GM23338 (cell line): ENCODE data around the gene APOL6. TPM values are rescaled to one million over a fixed set of nuclear protein-coding genes. Genes with fewer than 3 reads are reported as not detected.

ENCODE experiments used
- ATAC-seq: fragments of 200-7000 bp; cut with Tn5 transposase; 3 replicates; pipeline ENCODE4 v1.9.1; 2020
- DNase-seq: peaks from one replicate; pipeline ENCODE4 v3.0.0-alpha.2; 2015; ENCODE audit warnings: low spot score
- H2AFZ ChIP-seq: fragments of 200-600 bp; sonication (generic); 2 replicates; pipeline ENCODE4 v1.8.0; 2016; ENCODE audit warnings: antibody characterized with exemption, mild to moderate bottlenecking, moderate library complexity
- H3F3A ChIP-seq: fragments of 200-600 bp; sonication (generic); replicated peaks from 2 replicates; pipeline ENCODE4 v1.8.0; 2017; ENCODE audit warnings: antibody characterized with exemption, mixed run types, low read depth
- H3K27ac ChIP-seq: fragments of 200-600 bp; sonication (generic); 2 replicates; pipeline ENCODE4 v1.6.1; 2016; ENCODE audit warnings: low read depth
- H3K27me3 ChIP-seq: fragments of 200-600 bp; sonication (generic); 2 replicates; pipeline ENCODE4 v1.8.0; 2016; ENCODE audit warnings: mild to moderate bottlenecking, mixed run types, moderate library complexity; ENCODE audit not compliant: insufficient read depth
- H3K36me3 ChIP-seq: fragments of 200-600 bp; sonication (generic); 2 replicates; pipeline ENCODE4 v1.8.0; 2016; ENCODE audit warnings: mild to moderate bottlenecking; ENCODE audit not compliant: insufficient read depth
- H3K4me1 ChIP-seq: fragments of 200-600 bp; sonication (generic); 2 replicates; pipeline ENCODE4 v1.8.0; 2016; ENCODE audit warnings: mild to moderate bottlenecking, moderate library complexity; ENCODE audit not compliant: insufficient read depth
- H3K4me2 ChIP-seq: fragments of 200-600 bp; sonication (generic); 2 replicates; pipeline ENCODE4 v1.7.1; 2017; ENCODE audit warnings: mixed run types
- H3K4me3 ChIP-seq: fragments of 200-600 bp; sonication (generic); 2 replicates; pipeline ENCODE4 v1.6.1; 2016; ENCODE audit warnings: mixed run types
- H3K79me2 ChIP-seq: fragments of 200-600 bp; sonication (generic); replicated peaks from 2 replicates; pipeline ENCODE4 v1.8.0; 2017; ENCODE audit warnings: mild to moderate bottlenecking; ENCODE audit not compliant: insufficient read depth
- H3K9me2 ChIP-seq: fragments of 200-600 bp; sonication (generic); 2 replicates; pipeline ENCODE4 v1.8.0; 2017; ENCODE audit not compliant: insufficient read depth
- H4K20me1 ChIP-seq: fragments of 200-600 bp; sonication (generic); replicated peaks from 2 replicates; pipeline ENCODE4 v1.8.0; 2017; ENCODE audit warnings: mild to moderate bottlenecking; ENCODE audit not compliant: insufficient read depth
- H3K27ac Mint-ChIP-seq: 2 replicates; pipeline ENCODE4 v1.8.0; 2020; ENCODE audit warnings: inconsistent platforms, mild to moderate bottlenecking, moderate library complexity, mixed read lengths
- H3K27me3 Mint-ChIP-seq: 3 replicates; pipeline ENCODE4 v1.8.0; 2022; ENCODE audit warnings: low read depth, mild to moderate bottlenecking, moderate library complexity, mixed read lengths, inconsistent platforms; ENCODE audit not compliant: insufficient read depth, poor library complexity
- H3K36me3 Mint-ChIP-seq: 3 replicates; pipeline ENCODE4 v1.8.0; 2021; ENCODE audit warnings: low read depth, mild to moderate bottlenecking, inconsistent platforms, moderate library complexity, mixed read lengths
- H3K4me1 Mint-ChIP-seq: 3 replicates; pipeline ENCODE4 v1.8.0; 2020; ENCODE audit warnings: mild to moderate bottlenecking, inconsistent platforms, mixed read lengths
- H3K4me3 Mint-ChIP-seq: 3 replicates; pipeline ENCODE4 v1.8.0; 2021; ENCODE audit warnings: moderate library complexity, mild to moderate bottlenecking, inconsistent platforms, mixed read lengths
- H3K9me3 Mint-ChIP-seq: 3 replicates; pipeline ENCODE4 v1.8.0; 2020; ENCODE audit warnings: moderate library complexity, mild to moderate bottlenecking, inconsistent platforms, mixed read lengths
- EZH2 ChIP-seq: fragments of 200-600 bp; sonication (generic); IDR thresholded peaks from one replicate; pipeline ENCODE4 v1.8.0; 2017; ENCODE audit warnings: antibody characterized with exemption, mild to moderate bottlenecking, low read depth; ENCODE audit not compliant: unreplicated experiment
- EZH2phosphoT487 ChIP-seq: fragments of 200-600 bp; sonication (generic); IDR thresholded peaks from one replicate; pipeline ENCODE4 v1.8.1; 2018; ENCODE audit warnings: antibody characterized with exemption; ENCODE audit not compliant: unreplicated experiment
- NANOG ChIP-seq: IDR thresholded peaks from 2 replicates; pipeline ENCODE4 v1.6.1; 2016; ENCODE audit warnings: antibody characterized with exemption, borderline replicate concordance
- POLR2AphosphoS5 ChIP-seq: IDR thresholded peaks from 2 replicates; pipeline ENCODE4 v1.6.1; 2016; ENCODE audit warnings: antibody characterized with exemption, low read depth
- REST ChIP-seq: IDR thresholded peaks from one replicate; pipeline ENCODE4 v1.6.1; 2018; ENCODE audit warnings: antibody characterized with exemption; ENCODE audit not compliant: unreplicated experiment
- STAT1 ChIP-seq: IDR thresholded peaks from one replicate; pipeline ENCODE4 v1.6.1; 2016; ENCODE audit warnings: antibody characterized with exemption; ENCODE audit not compliant: unreplicated experiment
- ZNF114 ChIP-seq: fragments of 250-450 bp; sonication (Bioruptor Pico); IDR thresholded peaks from 2 replicates; pipeline ENCODE4 v1.5.0; 2020; ENCODE audit warnings: mild to moderate bottlenecking, moderate library complexity
- ZNF331 ChIP-seq: fragments of 250-450 bp; sonication (Bioruptor Pico); IDR thresholded peaks from 2 replicates; pipeline ENCODE4 v1.5.0; 2020; ENCODE audit warnings: low read depth, mild to moderate bottlenecking, moderate library complexity
- polyA plus RNA-seq: library from polyadenylated mRNA; unstranded; fragments of >200 nt; fragmentation: Nextera tagmentation; extraction: Ambion mirVana; gene quantifications from 2 replicates; pipeline ENCODE4 v1.2.1, GENCODE V29; 2016
- total RNA-seq: library from RNA; depleted of rRNA; stranded (reverse); fragments of >200 nt; shearing (Covaris generic); gene quantifications from 2 replicates; pipeline ENCODE4 v1.2.3, GENCODE V29; 2014
- TF ChIP-seq, protein P1 (sequence below): fragments of 250-450 bp; sonication (Bioruptor Pico); IDR thresholded peaks from 2 replicates; pipeline ENCODE4 v1.5.0; 2020; ENCODE audit warnings: mild to moderate bottlenecking, moderate library complexity

APOL6 gene
- total and polyA plus RNA-seq, 2 experiments from 2014 or later = 0.10 to 0.14 TPM

- H3K79me2 ChIP-seq = no peaks in the 10 kb centered on the region
- H3K4me1 ChIP-seq = peaks cover 27% of the 10 kb centered on the region
- Mint-ChIP-seq H3K27ac (no peak overlapping the region), H3K4me1 (peaks cover 18% of the 10 kb centered on the region), H3K27me3 (peaks cover 4% of the 10 kb centered on the region), H3K4me3 (no peak overlapping the region), H3K36me3 (peaks cover 18% of the 10 kb centered on the region), H3K9me3 (peaks cover 25% of the 10 kb centered on the region)
- H3K4me2 ChIP-seq = no peak overlapping the region
- H2AFZ ChIP-seq = no peak overlapping the region
- H3K9me2 ChIP-seq = 0 out of 2 replicates have a peak, but pooled peaks cover 10% of the 10 kb centered on the region
- no peaks in the 10 kb centered on the region for H4K20me1 ChIP-seq
- no peak for TF ChIP-seq POLR2AphosphoS5
- no peak for TF ChIP-seq EZH2phosphoT487
- TF ChIP-seq ZNF331 (CRISPR knock-in tag) = no peak
- no peak for TF ChIP-seq ZNF114
- TF ChIP-seq EZH2 = no peak
- H3F3A ChIP-seq = no peaks in the 10 kb centered on the region
- no peak for DNase-seq
- H3K27me3 ChIP-seq = no peaks in the 10 kb centered on the region
- no peak for ATAC-seq
- no peak overlapping the region for H3K4me3 ChIP-seq
- H3K36me3 ChIP-seq = no peaks in the 10 kb centered on the region
- H3K27ac ChIP-seq = no peak overlapping the region
Measured at GRCh38 chr22:35657571-35658312, 9.5 kb downstream of the APOL6 start.

GRCh38 chr22:35660291-35661127, 12.3 kb downstream of the APOL6 start:
- Histone ChIP-seq H3K4me2 (peak overlapping the region; percentile 37; the same call in 1 of the 2 replicates), H3K79me2 (no peaks in the 10 kb centered on the region), H3K4me1 (peaks cover 40% of the 10 kb centered on the region), H3F3A (no peaks in the 10 kb centered on the region), H3K4me3 (no peak overlapping the region), H3K27me3 (no peaks in the 10 kb centered on the region), H3K27ac (no peak overlapping the region), H3K36me3 (peaks cover 5% of the 10 kb centered on the region; the same call in 1 of the 2 replicates), H3K9me2 (0 out of 2 replicates have a peak, but pooled peaks cover 10% of the 10 kb centered on the region), H2AFZ (no peak overlapping the region), H4K20me1 (no peaks in the 10 kb centered on the region)
- Mint-ChIP-seq H3K4me1 (peaks cover 26% of the 10 kb centered on the region), H3K27me3 (peaks cover 6% of the 10 kb centered on the region), H3K9me3 (peaks cover 43% of the 10 kb centered on the region), H3K36me3 (peaks cover 28% of the 10 kb centered on the region), H3K27ac (no peak overlapping the region), H3K4me3 (no peak overlapping the region)
- ATAC-seq (no peak), DNase-seq (no peak)
- no peak for TF ChIP-seq ZNF331 (CRISPR knock-in tag)
- no peak for TF ChIP-seq NANOG
- TF ChIP-seq REST = no peak
- no peak for TF ChIP-seq ZNF114
- TF ChIP-seq, protein P1, sequence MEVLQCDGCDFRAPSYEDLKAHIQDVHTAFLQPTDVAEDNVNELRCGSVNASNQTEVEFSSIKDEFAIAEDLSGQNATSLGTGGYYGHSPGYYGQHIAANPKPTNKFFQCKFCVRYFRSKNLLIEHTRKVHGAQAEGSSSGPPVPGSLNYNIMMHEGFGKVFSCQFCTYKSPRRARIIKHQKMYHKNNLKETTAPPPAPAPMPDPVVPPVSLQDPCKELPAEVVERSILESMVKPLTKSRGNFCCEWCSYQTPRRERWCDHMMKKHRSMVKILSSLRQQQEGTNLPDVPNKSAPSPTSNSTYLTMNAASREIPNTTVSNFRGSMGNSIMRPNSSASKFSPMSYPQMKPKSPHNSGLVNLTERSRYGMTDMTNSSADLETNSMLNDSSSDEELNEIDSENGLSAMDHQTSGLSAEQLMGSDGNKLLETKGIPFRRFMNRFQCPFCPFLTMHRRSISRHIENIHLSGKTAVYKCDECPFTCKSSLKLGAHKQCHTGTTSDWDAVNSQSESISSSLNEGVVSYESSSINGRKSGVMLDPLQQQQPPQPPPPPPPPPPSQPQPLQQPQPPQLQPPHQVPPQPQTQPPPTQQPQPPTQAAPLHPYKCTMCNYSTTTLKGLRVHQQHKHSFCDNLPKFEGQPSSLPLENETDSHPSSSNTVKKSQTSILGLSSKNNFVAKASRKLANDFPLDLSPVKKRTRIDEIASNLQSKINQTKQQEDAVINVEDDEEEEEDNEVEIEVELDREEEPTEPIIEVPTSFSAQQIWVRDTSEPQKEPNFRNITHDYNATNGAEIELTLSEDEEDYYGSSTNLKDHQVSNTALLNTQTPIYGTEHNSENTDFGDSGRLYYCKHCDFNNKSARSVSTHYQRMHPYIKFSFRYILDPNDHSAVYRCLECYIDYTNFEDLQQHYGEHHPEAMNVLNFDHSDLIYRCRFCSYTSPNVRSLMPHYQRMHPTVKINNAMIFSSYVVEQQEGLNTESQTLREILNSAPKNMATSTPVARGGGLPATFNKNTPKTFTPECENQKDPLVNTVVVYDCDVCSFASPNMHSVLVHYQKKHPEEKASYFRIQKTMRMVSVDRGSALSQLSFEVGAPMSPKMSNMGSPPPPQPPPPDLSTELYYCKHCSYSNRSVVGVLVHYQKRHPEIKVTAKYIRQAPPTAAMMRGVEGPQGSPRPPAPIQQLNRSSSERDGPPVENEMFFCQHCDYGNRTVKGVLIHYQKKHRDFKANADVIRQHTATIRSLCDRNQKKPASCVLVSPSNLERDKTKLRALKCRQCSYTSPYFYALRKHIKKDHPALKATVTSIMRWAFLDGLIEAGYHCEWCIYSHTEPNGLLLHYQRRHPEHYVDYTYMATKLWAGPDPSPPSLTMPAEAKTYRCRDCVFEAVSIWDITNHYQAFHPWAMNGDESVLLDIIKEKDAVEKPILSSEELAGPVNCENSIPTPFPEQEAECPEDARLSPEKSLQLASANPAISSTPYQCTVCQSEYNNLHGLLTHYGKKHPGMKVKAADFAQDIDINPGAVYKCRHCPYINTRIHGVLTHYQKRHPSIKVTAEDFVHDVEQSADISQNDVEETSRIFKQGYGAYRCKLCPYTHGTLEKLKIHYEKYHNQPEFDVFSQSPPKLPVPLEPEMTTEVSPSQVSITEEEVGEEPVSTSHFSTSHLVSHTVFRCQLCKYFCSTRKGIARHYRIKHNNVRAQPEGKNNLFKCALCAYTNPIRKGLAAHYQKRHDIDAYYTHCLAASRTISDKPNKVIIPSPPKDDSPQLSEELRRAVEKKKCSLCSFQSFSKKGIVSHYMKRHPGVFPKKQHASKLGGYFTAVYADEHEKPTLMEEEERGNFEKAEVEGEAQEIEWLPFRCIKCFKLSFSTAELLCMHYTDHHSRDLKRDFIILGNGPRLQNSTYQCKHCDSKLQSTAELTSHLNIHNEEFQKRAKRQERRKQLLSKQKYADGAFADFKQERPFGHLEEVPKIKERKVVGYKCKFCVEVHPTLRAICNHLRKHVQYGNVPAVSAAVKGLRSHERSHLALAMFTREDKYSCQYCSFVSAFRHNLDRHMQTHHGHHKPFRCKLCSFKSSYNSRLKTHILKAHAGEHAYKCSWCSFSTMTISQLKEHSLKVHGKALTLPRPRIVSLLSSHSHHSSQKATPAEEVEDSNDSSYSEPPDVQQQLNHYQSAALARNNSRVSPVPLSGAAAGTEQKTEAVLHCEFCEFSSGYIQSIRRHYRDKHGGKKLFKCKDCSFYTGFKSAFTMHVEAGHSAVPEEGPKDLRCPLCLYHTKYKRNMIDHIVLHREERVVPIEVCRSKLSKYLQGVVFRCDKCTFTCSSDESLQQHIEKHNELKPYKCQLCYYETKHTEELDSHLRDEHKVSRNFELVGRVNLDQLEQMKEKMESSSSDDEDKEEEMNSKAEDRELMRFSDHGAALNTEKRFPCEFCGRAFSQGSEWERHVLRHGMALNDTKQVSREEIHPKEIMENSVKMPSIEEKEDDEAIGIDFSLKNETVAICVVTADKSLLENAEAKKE = no peak
- TF ChIP-seq EZH2 = no peak
- TF ChIP-seq POLR2AphosphoS5 = no peak
- TF ChIP-seq EZH2phosphoT487 = no peak
- TF ChIP-seq STAT1 = no peak
